Lung (tissue), 12 donors: ENCODE data around the gene GRN. TPM values are rescaled to one million over a fixed set of nuclear protein-coding genes. Genes with fewer than 3 reads are reported as not detected.

Experiments
- ATAC-seq: fragments of 200-7000 bp; cut with Tn5 transposase; one replicate; pipeline ENCODE4 v1.9.1; 2020; ENCODE audit warnings: moderate number of reproducible peaks; ENCODE audit not compliant: insufficient read depth, low FRiP score
- DNase-seq, 3 donors: peaks; one replicate each; pipeline ENCODE4 v3.0.0-alpha.2; 2013 to 2017
- H3K27ac ChIP-seq, 2 donors: one replicate each; pipeline ENCODE4 v1.5.1; 2013; ENCODE audit warnings: mild to moderate bottlenecking in 2 of 2, moderate library complexity in 2 of 2, control low read depth in 1 of 2, inconsistent platforms in 1 of 2, low read depth in 1 of 2, low read length in 1 of 2
- H3K27me3 ChIP-seq, 3 donors: one replicate each; pipeline ENCODE4 v1.5.1; 2013; ENCODE audit warnings: low read length in 2 of 3; ENCODE audit not compliant: control insufficient read depth in 3 of 3, insufficient read depth in 3 of 3
- H3K36me3 ChIP-seq, 4 donors: one replicate each; pipeline ENCODE4 v1.5.1; 2013; ENCODE audit warnings: low read length in 4 of 4, mild to moderate bottlenecking in 1 of 4, moderate library complexity in 1 of 4; ENCODE audit not compliant: control insufficient read depth in 4 of 4, insufficient read depth in 4 of 4
- H3K4me1 ChIP-seq, 5 donors: one replicate each; pipeline ENCODE4 v1.5.1; 2013; ENCODE audit warnings: low read length in 5 of 5, mild to moderate bottlenecking in 2 of 5, moderate library complexity in 1 of 5; ENCODE audit not compliant: control insufficient read depth in 5 of 5, insufficient read depth in 5 of 5
- H3K4me3 ChIP-seq: one replicate; pipeline ENCODE4 v1.5.1; 2013; ENCODE audit warnings: mild to moderate bottlenecking, control low read depth, moderate library complexity
- H3K9ac ChIP-seq, 2 donors: one replicate each; pipeline ENCODE4 v1.5.1; 2013; ENCODE audit warnings: low read length in 2 of 2, control low read depth in 1 of 2; ENCODE audit not compliant: insufficient read depth in 1 of 2
- H3K9me3 ChIP-seq, 4 donors: one replicate each; pipeline ENCODE4 v1.5.1; 2013; ENCODE audit warnings: low read length in 3 of 4, mild to moderate bottlenecking in 1 of 4, moderate library complexity in 1 of 4; ENCODE audit not compliant: control insufficient read depth in 4 of 4, insufficient read depth in 3 of 4
- WGBS, 2 donors: extraction: QIAGEN DNeasy Blood & Tissue Kit; methylation state at CpG; one replicate each; pipeline ENCODE4 v1.1.7; 2013; 5-methylcytosine and 5-hydroxymethylcytosine counted together
- polyA plus RNA-seq, 2 donors: library from polyadenylated mRNA; stranded (reverse); fragments of 200-250 nt; gene quantifications; one replicate each; pipeline ENCODE4 v1.2.1, GENCODE V29; 2013
- total RNA-seq, 2 donors: library from RNA; depleted of rRNA in 1 of 2; stranded (reverse); fragments of >200 nt in 1 of 2; gene quantifications; one replicate each; pipeline ENCODE4 v1.2.1, GENCODE V29; 2014 to 2021
- TF ChIP-seq, protein P1 (sequence below): IDR thresholded peaks from 2 replicates; pipeline ENCODE4 v1.5.1; 2012; ENCODE audit warnings: mild to moderate bottlenecking; ENCODE audit errors: control extremely low read depth, extremely low read depth
- donor health status: control.
- donor health status: control.
- donor health status: Bipolar disorder and iron deficiency.
- donor health status: healthy.
- donor health status: DM: yes; HTN: yes; CAD: no.

Gene GRN
- total and polyA plus RNA-seq, 4 donors: 160 to 753 (median 510) TPM

DNA sequence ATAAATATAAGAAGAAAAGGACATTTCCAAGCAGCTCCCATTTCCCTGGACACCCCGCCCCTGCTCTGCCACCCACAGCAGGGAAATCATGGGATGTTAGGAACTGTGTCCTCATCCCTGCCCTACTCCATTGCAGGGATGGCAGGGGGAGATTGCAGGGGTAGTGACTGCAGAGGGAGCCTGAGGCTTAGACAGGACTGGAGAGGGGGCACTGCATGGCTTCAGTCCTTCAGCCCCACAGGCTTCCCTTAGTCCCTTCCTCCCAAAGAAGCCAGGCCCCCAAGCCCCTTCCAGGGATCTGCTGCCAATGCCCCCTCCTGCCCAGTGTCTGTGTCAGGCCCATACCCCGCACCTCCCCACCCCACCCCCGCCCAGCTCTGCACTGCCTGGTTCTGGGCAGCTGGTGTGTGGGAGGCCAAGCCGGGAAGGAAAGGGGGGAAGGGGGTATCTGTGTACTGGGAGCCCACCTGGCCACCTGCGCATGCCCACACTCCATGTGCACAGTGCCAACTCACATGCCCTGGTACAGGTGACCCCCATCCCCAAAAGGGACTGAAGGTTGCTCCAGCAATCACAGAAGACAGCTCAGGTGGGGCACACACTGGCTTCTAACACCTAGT, 33.4 kb upstream of the GRN start:
- H3K36me3 ChIP-seq: no peaks in the 10 kb centered on the region

DNA sequence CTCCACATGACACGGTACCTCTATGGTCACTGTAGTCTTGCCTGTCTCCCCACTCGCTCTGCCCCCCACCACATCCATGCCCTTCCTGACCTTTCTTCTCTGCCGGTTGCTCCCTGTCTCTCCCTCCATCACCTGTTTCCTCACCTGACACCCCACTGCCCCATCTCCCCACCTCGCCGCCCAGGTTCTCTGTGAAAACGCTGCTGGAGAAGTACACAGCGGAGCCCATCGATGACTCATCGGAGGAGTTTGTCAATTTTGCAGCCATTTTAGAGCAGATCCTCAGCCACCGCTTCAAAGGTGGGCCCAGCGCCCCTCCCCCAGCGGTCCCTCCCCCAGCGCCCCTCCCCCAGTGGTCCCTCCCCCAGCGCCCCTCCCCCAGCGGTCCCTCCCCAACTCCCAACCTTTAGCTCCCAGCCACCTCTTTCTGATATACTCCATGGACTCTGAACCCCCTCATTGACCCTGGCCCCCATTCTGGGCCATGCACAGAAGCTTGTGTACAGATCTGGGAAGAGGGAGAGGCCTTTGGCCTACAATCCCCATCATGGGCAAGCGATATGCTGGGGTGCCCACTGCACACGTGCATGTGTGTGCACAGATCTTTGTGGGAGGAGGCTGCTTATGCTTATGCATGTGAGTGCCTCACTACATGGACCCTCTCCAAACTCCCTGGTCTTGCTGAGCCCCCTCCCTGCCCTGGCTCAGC, 32.6 kb upstream of the GRN start:
- Histone ChIP-seq H3K4me1 (peaks cover 2 to 21% (median 8%) of the 10 kb centered on the region in 5 donors), H3K9me3 (peaks cover 0 to 3% (median 0%) of the 10 kb centered on the region in 4 donors), H3K36me3 (no peaks in the 10 kb centered on the region), H3K27ac (no peak overlapping the region), H3K27me3 (peaks cover 6 to 46% (median 33%) of the 10 kb centered on the region in 3 donors), H3K4me3 (no peak overlapping the region), H3K9ac (no peak overlapping the region)
- no peak for ATAC-seq
- no peak for DNase-seq
- WGBS, 2 donors: 65 to 77% methylated on average over 15 to 17 of the region's 17 CpGs
- TF ChIP-seq, protein P1, sequence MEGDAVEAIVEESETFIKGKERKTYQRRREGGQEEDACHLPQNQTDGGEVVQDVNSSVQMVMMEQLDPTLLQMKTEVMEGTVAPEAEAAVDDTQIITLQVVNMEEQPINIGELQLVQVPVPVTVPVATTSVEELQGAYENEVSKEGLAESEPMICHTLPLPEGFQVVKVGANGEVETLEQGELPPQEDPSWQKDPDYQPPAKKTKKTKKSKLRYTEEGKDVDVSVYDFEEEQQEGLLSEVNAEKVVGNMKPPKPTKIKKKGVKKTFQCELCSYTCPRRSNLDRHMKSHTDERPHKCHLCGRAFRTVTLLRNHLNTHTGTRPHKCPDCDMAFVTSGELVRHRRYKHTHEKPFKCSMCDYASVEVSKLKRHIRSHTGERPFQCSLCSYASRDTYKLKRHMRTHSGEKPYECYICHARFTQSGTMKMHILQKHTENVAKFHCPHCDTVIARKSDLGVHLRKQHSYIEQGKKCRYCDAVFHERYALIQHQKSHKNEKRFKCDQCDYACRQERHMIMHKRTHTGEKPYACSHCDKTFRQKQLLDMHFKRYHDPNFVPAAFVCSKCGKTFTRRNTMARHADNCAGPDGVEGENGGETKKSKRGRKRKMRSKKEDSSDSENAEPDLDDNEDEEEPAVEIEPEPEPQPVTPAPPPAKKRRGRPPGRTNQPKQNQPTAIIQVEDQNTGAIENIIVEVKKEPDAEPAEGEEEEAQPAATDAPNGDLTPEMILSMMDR: no peak

More for the DNA sequence above, 33.4 kb upstream of the GRN start:
- H3K4me1 ChIP-seq: peaks cover 2 to 22% (median 9%) of the 10 kb centered on the region in 5 donors
- ATAC-seq (no peak), DNase-seq (no peak)
- WGBS, 2 donors: 70 to 89% methylated on average over 4 to 5 of the region's 5 CpGs
- no peak overlapping the region for H3K4me3 ChIP-seq
- peaks cover 6 to 37% (median 24%) of the 10 kb centered on the region in 3 donors for H3K27me3 ChIP-seq
- no peak overlapping the region for H3K27ac ChIP-seq
- TF ChIP-seq, protein P1: no peak
- peaks cover 0 to 3% (median 0%) of the 10 kb centered on the region in 4 donors for H3K9me3 ChIP-seq
- H3K9ac ChIP-seq: no peak overlapping the region

DNA sequence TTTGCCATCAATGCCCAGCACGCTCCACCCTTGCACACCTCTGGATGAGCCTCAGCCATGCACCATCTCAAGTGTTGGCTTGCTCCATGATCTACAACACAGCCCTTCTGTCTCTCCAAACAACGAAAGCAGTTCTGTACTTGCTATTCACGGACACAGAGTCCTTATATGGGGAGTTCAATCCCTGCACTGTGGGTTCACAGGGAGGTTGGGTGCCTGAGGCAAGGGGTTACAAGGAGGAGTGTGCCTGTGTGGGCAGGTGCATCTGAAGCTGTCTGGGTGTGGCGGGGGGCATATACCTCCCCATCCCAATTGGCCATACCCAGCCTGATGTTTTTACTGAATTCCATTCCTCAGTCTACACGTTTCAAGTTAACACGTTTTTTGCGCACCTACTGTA, 31.1 kb upstream of the GRN start:
- Histone ChIP-seq H3K27me3 (peaks cover 6 to 51% (median 35%) of the 10 kb centered on the region in 3 donors), H3K27ac (no peak overlapping the region), H3K36me3 (no peaks in the 10 kb centered on the region), H3K4me1 (peaks cover 0 to 9% (median 4%) of the 10 kb centered on the region in 5 donors), H3K9ac (no peak overlapping the region), H3K4me3 (no peak overlapping the region), H3K9me3 (peaks cover 0 to 3% (median 0%) of the 10 kb centered on the region in 4 donors)
- no peak for ATAC-seq
- no peak for DNase-seq
- 77 to 88% methylated on average over 7 of the region's 7 CpGs for WGBS, 2 donors
- TF ChIP-seq, protein P1: no peak
